Duodenal mucosa (tissue), 2 donors: ENCODE data around the gene MCCC1.

Experiments
- H3K27ac ChIP-seq: one replicate; pipeline ENCODE4 v1.7.0; 2013; ENCODE audit warnings: low read depth, low read length
- H3K27me3 ChIP-seq, 2 donors: one replicate each; pipeline ENCODE4 v1.7.0; 2013; ENCODE audit warnings: low read length in 2 of 2, control low read depth in 1 of 2; ENCODE audit not compliant: insufficient read depth in 2 of 2, control insufficient read depth in 1 of 2
- H3K36me3 ChIP-seq, 2 donors: one replicate each; pipeline ENCODE4 v1.7.0; 2013; ENCODE audit warnings: low read length in 2 of 2, control low read depth in 1 of 2; ENCODE audit not compliant: insufficient read depth in 2 of 2, control insufficient read depth in 1 of 2
- H3K4me1 ChIP-seq, 2 donors: one replicate each; pipeline ENCODE4 v1.7.0; 2013; ENCODE audit warnings: low read length in 2 of 2, control low read depth in 1 of 2; ENCODE audit not compliant: insufficient read depth in 2 of 2, control insufficient read depth in 1 of 2
- H3K4me3 ChIP-seq, 2 donors: one replicate each; pipeline ENCODE4 v1.7.0; 2013; ENCODE audit warnings: low read length in 2 of 2, low read depth in 1 of 2
- H3K9ac ChIP-seq, 2 donors: one replicate each; pipeline ENCODE4 v1.7.0; 2013; ENCODE audit warnings: low read length in 2 of 2, low read depth in 1 of 2
- H3K9me3 ChIP-seq, 2 donors: one replicate each; pipeline ENCODE4 v1.7.0; 2013; ENCODE audit warnings: low read length in 2 of 2, control low read depth in 1 of 2; ENCODE audit not compliant: control insufficient read depth in 1 of 2

MCCC1 gene

GRCh38 chr3:183064475-183064874, 34.8 kb downstream of the MCCC1 start:
- no peak overlapping the region for H3K4me3 ChIP-seq
- H3K27ac ChIP-seq = no peak overlapping the region
- no peaks in the 10 kb centered on the region for H3K4me1 ChIP-seq
- no peaks in the 10 kb centered on the region for H3K27me3 ChIP-seq
- H3K9me3 ChIP-seq = no peaks in the 10 kb centered on the region
- H3K9ac ChIP-seq = no peak overlapping the region
- peaks cover 0 to 14% of the 10 kb centered on the region in 2 donors for H3K36me3 ChIP-seq

- no peak overlapping the region for H3K4me3 ChIP-seq
- H3K36me3 ChIP-seq = peaks cover 0 to 5% of the 10 kb centered on the region in 2 donors
- no peaks in the 10 kb centered on the region for H3K9me3 ChIP-seq
- no peak overlapping the region for H3K27ac ChIP-seq
- no peak overlapping the region for H3K9ac ChIP-seq
- H3K27me3 ChIP-seq = no peaks in the 10 kb centered on the region
- no peaks in the 10 kb centered on the region for H3K4me1 ChIP-seq
Measured at GRCh38 chr3:183061391-183062172, 37.7 kb downstream of the MCCC1 start.

GRCh38 chr3:183058351-183058750, 40.9 kb downstream of the MCCC1 start:
- Histone ChIP-seq H3K9ac (no peak overlapping the region), H3K27ac (no peak overlapping the region), H3K9me3 (no peaks in the 10 kb centered on the region), H3K27me3 (no peaks in the 10 kb centered on the region), H3K36me3 (peaks cover 0 to 9% of the 10 kb centered on the region in 2 donors), H3K4me1 (no peaks in the 10 kb centered on the region), H3K4me3 (no peak overlapping the region)

GRCh38 chr3:183050706-183051105, 48.6 kb downstream of the MCCC1 start:
- Histone ChIP-seq H3K9me3 (no peaks in the 10 kb centered on the region), H3K36me3 (peaks cover 5 to 24% of the 10 kb centered on the region in 2 donors), H3K4me3 (no peak overlapping the region)

GRCh38 chr3:183046883-183047282, 52.4 kb downstream of the MCCC1 start:
- Histone ChIP-seq H3K27me3 (no peaks in the 10 kb centered on the region), H3K9me3 (no peaks in the 10 kb centered on the region), H3K27ac (no peak overlapping the region), H3K4me3 (no peak overlapping the region), H3K36me3 (peaks cover 20 to 33% of the 10 kb centered on the region in 2 donors), H3K9ac (no peak overlapping the region), H3K4me1 (no peaks in the 10 kb centered on the region)

More at GRCh38 chr3:183050706-183051105, 48.6 kb downstream of the MCCC1 start:
- H3K27ac ChIP-seq = no peak overlapping the region
- H3K27me3 ChIP-seq = no peaks in the 10 kb centered on the region
- H3K9ac ChIP-seq = no peak overlapping the region
- no peaks in the 10 kb centered on the region for H3K4me1 ChIP-seq

GRCh38 chr3:183044547-183045229, 54.6 kb downstream of the MCCC1 start:
- no peak overlapping the region for H3K9ac ChIP-seq
- H3K36me3 ChIP-seq = peaks cover 15 to 32% of the 10 kb centered on the region in 2 donors
- H3K27me3 ChIP-seq = no peaks in the 10 kb centered on the region
- no peak overlapping the region for H3K4me3 ChIP-seq
- H3K27ac ChIP-seq = no peak overlapping the region
- H3K4me1 ChIP-seq = no peaks in the 10 kb centered on the region
- no peaks in the 10 kb centered on the region for H3K9me3 ChIP-seq

- no peak overlapping the region for H3K27ac ChIP-seq
- H3K4me1 ChIP-seq = no peaks in the 10 kb centered on the region
- H3K4me3 ChIP-seq = no peak overlapping the region
- peaks cover 27 to 51% of the 10 kb centered on the region in 2 donors for H3K36me3 ChIP-seq
- H3K9me3 ChIP-seq = no peaks in the 10 kb centered on the region
- no peaks in the 10 kb centered on the region for H3K27me3 ChIP-seq
- no peak overlapping the region for H3K9ac ChIP-seq
Measured at GRCh38 chr3:183038757-183039156, 60.5 kb downstream of the MCCC1 start.

GRCh38 chr3:183038221-183038620, 61.1 kb downstream of the MCCC1 start:
- Histone ChIP-seq H3K27me3 (no peaks in the 10 kb centered on the region), H3K4me3 (no peak overlapping the region), H3K4me1 (no peaks in the 10 kb centered on the region), H3K27ac (no peak overlapping the region), H3K36me3 (peaks cover 23 to 52% of the 10 kb centered on the region in 2 donors), H3K9me3 (no peaks in the 10 kb centered on the region), H3K9ac (no peak overlapping the region)

- Histone ChIP-seq H3K4me1 (no peaks in the 10 kb centered on the region), H3K36me3 (peaks cover 23 to 41% of the 10 kb centered on the region in 2 donors), H3K9ac (no peak overlapping the region), H3K27me3 (no peaks in the 10 kb centered on the region), H3K27ac (no peak overlapping the region), H3K9me3 (no peaks in the 10 kb centered on the region), H3K4me3 (no peak overlapping the region)
Measured at GRCh38 chr3:183033746-183034145, 65.5 kb downstream of the MCCC1 start.

GRCh38 chr3:183032880-183033555, 66.3 kb downstream of the MCCC1 start:
- Histone ChIP-seq H3K27ac (no peak overlapping the region), H3K4me1 (no peaks in the 10 kb centered on the region), H3K36me3 (peaks cover 23 to 42% of the 10 kb centered on the region in 2 donors), H3K9ac (no peak overlapping the region), H3K9me3 (peaks cover 6% of the 10 kb centered on the region in 2 donors), H3K27me3 (no peaks in the 10 kb centered on the region), H3K4me3 (no peak overlapping the region)
